K562 (cell line): ENCODE measurements around the gene CASD1. TPM values are rescaled to one million over a fixed set of nuclear protein-coding genes. Genes with fewer than 3 reads are reported as not detected.

ENCODE experiments used
- ATAC-seq: fragments of 200-7000 bp; cut with Tn5 transposase; 3 replicates; pipeline ENCODE4 v1.9.1; 2020; ENCODE audit warnings: moderate library complexity
- BruUV-seq: library from RNA; stranded (reverse); fragments of 400-500 nt; replicated peaks from 2 replicates; lab custom pipeline; 2021; lab: Mats Ljungman, UMichigan
- CTCF ChIA-PET: fragments of 300-600 bp; formaldehyde crosslinking; extraction: SDS; loops from one replicate; lab custom pipeline; 2021; ENCODE audit warnings: low intra/inter-chr PET ratio; lab: Yijun Ruan, JAX
- POLR2A ChIA-PET: fragments of 300-600, 350-650 bp; sonication (Branson Sonifier 250); formaldehyde crosslinking; extraction: SDS; loops from one replicate; lab custom pipeline; 2021; ENCODE audit warnings: antibody characterized with exemption, inconsistent platforms; lab: Yijun Ruan, JAX
- DNase-seq, 4 experiments: peaks; one replicate each; pipeline versions ENCODE4 v3.0.0 to v3.0.0-alpha.2; 2011 to 2018; ENCODE audit warnings: low spot score in 3 of 4, mixed read lengths in 3 of 4; ENCODE audit errors: extremely low read depth in 1 of 4
- FAIRE-seq: peaks from 2 replicates; lab custom pipeline; 2011; peaks lifted over from hg19 to GRCh38; lab: Jason Lieb, UNC
- H2AFZ ChIP-seq: 2 replicates; pipeline ENCODE4 v1.6.0; 2011; ENCODE audit warnings: low read depth, low read length, control low read depth, inconsistent platforms
- H3K27ac ChIP-seq: fragments of 200-600 bp; 3 replicates; pipeline ENCODE4 v1.8.0; 2011; ENCODE audit warnings: low read depth, mild to moderate bottlenecking, control low read depth, inconsistent platforms, low read length, moderate library complexity, mixed read lengths; ENCODE audit errors: extremely low read depth
- H3K27me3 ChIP-seq, 2 experiments: fragments of 300-600 bp in 1 of 2; 2 replicates in 1 of 2; 3 replicates in 1 of 2; pipeline versions ENCODE4 v1.6.0 to v1.8.0; 2011; ENCODE audit warnings: inconsistent platforms in 2 of 2, low read length in 2 of 2, mild to moderate bottlenecking in 1 of 2, mixed read lengths in 1 of 2, moderate library complexity in 1 of 2; ENCODE audit not compliant: control insufficient read depth in 2 of 2, insufficient read depth in 2 of 2
- H3K36me3 ChIP-seq: fragments of 300-600 bp; 3 replicates; pipeline ENCODE4 v1.8.0; 2011; ENCODE audit warnings: mild to moderate bottlenecking, low read length, inconsistent platforms; ENCODE audit not compliant: control insufficient read depth, insufficient read depth
- H3K4me1 ChIP-seq, 2 experiments: fragments of 200-600 bp in 1 of 2; replicated peaks in 1 of 2; 2 replicates in 1 of 2; 3 replicates in 1 of 2; pipeline versions ENCODE4 v1.5.1 to v1.8.0; 2011; ENCODE audit warnings: inconsistent platforms in 2 of 2, low read length in 2 of 2, mild to moderate bottlenecking in 1 of 2, mixed read lengths in 1 of 2, moderate library complexity in 1 of 2; ENCODE audit not compliant: control insufficient read depth in 2 of 2, insufficient read depth in 2 of 2
- H3K4me2 ChIP-seq: 2 replicates; pipeline ENCODE4 v1.6.1; 2011; ENCODE audit warnings: low read length, control low read depth, inconsistent platforms, mixed read lengths; ENCODE audit not compliant: insufficient read depth
- H3K4me3 ChIP-seq: fragments of 200-600 bp; sonication (generic), shearing (Covaris generic); 2 replicates; pipeline ENCODE4 v1.5.1; 2016; ENCODE audit warnings: control low read depth, inconsistent platforms
- H3K79me2 ChIP-seq: fragments of 200-600 bp; 3 replicates; pipeline ENCODE4 v1.8.0; 2011; ENCODE audit warnings: low read length, inconsistent platforms; ENCODE audit not compliant: control insufficient read depth, insufficient read depth
- H3K9ac ChIP-seq, 2 experiments: 2 replicates each; pipeline versions ENCODE4 v1.6.0 to v1.6.1; 2011; ENCODE audit warnings: low read depth in 2 of 2, low read length in 2 of 2, control low read depth in 1 of 2, inconsistent platforms in 1 of 2, mild to moderate bottlenecking in 1 of 2, mixed read lengths in 1 of 2; ENCODE audit not compliant: insufficient read depth in 1 of 2
- H3K9me1 ChIP-seq: one replicate; pipeline ENCODE4 v1.6.0; 2011; ENCODE audit warnings: inconsistent platforms, mild to moderate bottlenecking, low read length, moderate library complexity; ENCODE audit not compliant: control insufficient read depth, insufficient read depth
- H3K9me3 ChIP-seq: replicated peaks from 2 replicates; pipeline ENCODE4 v1.5.1; 2011; ENCODE audit warnings: low read depth, low read length, inconsistent platforms; ENCODE audit not compliant: control insufficient read depth, insufficient read depth
- H4K20me1 ChIP-seq: replicated peaks from 2 replicates; pipeline ENCODE4 v1.6.1; 2011; ENCODE audit warnings: low read length, inconsistent platforms, mixed read lengths; ENCODE audit not compliant: control insufficient read depth, insufficient read depth
- C11orf30 ChIP-seq: fragments of 450-650 bp; IDR thresholded peaks from 2 replicates; pipeline ENCODE4 v1.6.1; 2016; ENCODE audit warnings: low read depth, mild to moderate bottlenecking
- ELF2 ChIP-seq: fragments of 250-450 bp; sonication (Bioruptor Pico); IDR thresholded peaks from 2 replicates; pipeline ENCODE4 v1.5.0; 2021; ENCODE audit warnings: mild to moderate bottlenecking
- GMEB1 ChIP-seq: fragments of 250-450 bp; sonication (Bioruptor Pico); IDR thresholded peaks from 2 replicates; pipeline ENCODE4 v1.4.0; 2020; ENCODE audit warnings: mild to moderate bottlenecking
- HNRNPH1 ChIP-seq: fragments of 200-400 bp; formaldehyde crosslinking; optimal IDR thresholded peaks from 2 replicates; pipeline ENCODE3; 2017; ENCODE audit warnings: low read depth, mild to moderate bottlenecking, low read length, moderate library complexity
- MAFF ChIP-seq: IDR thresholded peaks from 2 replicates; pipeline ENCODE4 v1.6.1; 2012; ENCODE audit warnings: low read length, improper control_type of control experiment
- MAFG ChIP-seq: fragments of 450-650 bp; conservative IDR thresholded peaks from 2 replicates; pipeline ENCODE4 v1.6.1; 2016; ENCODE audit warnings: missing genetic modification characterization, missing compliant biosample characterization
- MAFK ChIP-seq: IDR thresholded peaks from 2 replicates; pipeline ENCODE4 v1.6.1; 2011; ENCODE audit warnings: low read length, improper control_type of control experiment
- RBM34 ChIP-seq: fragments of 200-400 bp; formaldehyde crosslinking; IDR thresholded peaks from 2 replicates; pipeline ENCODE4 v1.6.1; 2018; ENCODE audit warnings: low read length, borderline replicate concordance; ENCODE audit not compliant: insufficient read depth
- ZNF311 ChIP-seq: fragments of 250-450 bp; sonication (Bioruptor Pico); IDR thresholded peaks from 2 replicates; pipeline ENCODE4 v1.4.0; 2020; ENCODE audit warnings: mild to moderate bottlenecking, moderate library complexity
- ZNF316 ChIP-seq: fragments of 450-650 bp; IDR thresholded peaks from 2 replicates; pipeline ENCODE4 v1.6.1; 2016
- in situ Hi-C: fragments of 300-500 bp; cut with MboI; formaldehyde crosslinking; loops from 4 replicates; pipeline ENCODE4 v1.15.0; 2018; ENCODE audit warnings: inconsistent platforms, mixed read lengths
- intact Hi-C: fragments of 100-400 bp; cut with micrococcal nuclease; formaldehyde crosslinking; loops from 2 replicates; pipeline ENCODE4 v1.14.2; 2022
- polyA plus RNA-seq, 8 experiments: library from polyadenylated mRNA; depleted of rRNA in 4 of 8; stranded (reverse) in 5 of 8; unstranded in 3 of 8; fragments of >200 nt; fragmentation: Nextera tagmentation in 2 of 8; fragmentation: Illumina TruSeq in 1 of 8; extraction: Ambion mirVana in 2 of 8; extraction: Trizol in 1 of 8; gene quantifications; 2 replicates each; pipeline versions ENCODE4 v1.2.1 to v1.2.3, GENCODE V29; 2011 to 2014; ENCODE audit warnings: inconsistent platforms in 1 of 8, missing spikeins in 1 of 8
- total RNA-seq, 7 experiments: library from RNA; depleted of rRNA in 6 of 7; stranded (reverse); fragments of >200 nt in 6 of 7; fragmentation: Illumina TruSeq in 2 of 7; extraction: Trizol in 2 of 7; gene quantifications; 2 replicates each; pipeline versions ENCODE4 v1.2.1 to v1.2.3, GENCODE V29; 2011 to 2021; ENCODE audit warnings: low replicate concordance in 1 of 7

The CASD1 gene
- total and polyA plus RNA-seq, 9 of the 15 experiments (the other 6 are each of a cell fraction or from before 2014, with no cell fraction given), result 1.2 to 8.2 (median 4.8) TPM

GRCh38 chr7:94514917-94515316 lies 5.3 kb downstream of the CASD1 start:
- H3K9me3 ChIP-seq, result no peaks in the 10 kb centered on the region
- H3K36me3 ChIP-seq, result no peaks in the 10 kb centered on the region
- DNase-seq, result no peak
- no peak overlapping the region for H3K4me3 ChIP-seq
- in situ Hi-C loops, result no loop called here
- peaks cover 6 to 8% of the 10 kb centered on the region in 2 experiments; a peak in 4 of 5 replicates for H3K4me1 ChIP-seq
- no peak for FAIRE-seq
- intact Hi-C loops, result loop anchor here (5.0 kb wide), 1 partner anchor 142 kb away; the partner anchor contains the start of gene SGCE
- no peaks in the 10 kb centered on the region for H3K27me3 ChIP-seq
- no peak overlapping the region for H3K9ac ChIP-seq
- H3K4me2 ChIP-seq, result no peak overlapping the region
- peak; percentile 95 for TF ChIP-seq ZNF316
- peak; percentile 84 for TF ChIP-seq C11orf30
- TF ChIP-seq HNRNPH1, result no peak
- peak; percentile 46; the same call in 1 of the 2 replicates for TF ChIP-seq MAFF
- no peak for TF ChIP-seq RBM34
- TF ChIP-seq GMEB1 (CRISPR knock-in tag), result no peak
- 0 out of 2 replicates have a peak, but pooled peaks have one; percentile 39 for TF ChIP-seq MAFK
- no peak for TF ChIP-seq ELF2 (CRISPR knock-in tag)
- TF ChIP-seq MAFG (tag), result peak; percentile 63; the same call in 1 of the 2 replicates
- TF ChIP-seq ZNF311, result no peak
- no TSS peak for BruUV-seq
- ChIA-PET CTCF (no interaction called here), POLR2A (no interaction called here)
- no peak for ATAC-seq
- H3K79me2 ChIP-seq, result peaks cover 17% of the 10 kb centered on the region; the same call in 2 of the 3 replicates
- H4K20me1 ChIP-seq, result no peaks in the 10 kb centered on the region
- no peak overlapping the region for H3K27ac ChIP-seq
- H2AFZ ChIP-seq, result no peak overlapping the region
- no peaks in the 10 kb centered on the region for H3K9me1 ChIP-seq
